Sigmoid colon (tissue), 4 donors: ENCODE results near the gene WDR87.

Experiments used
- CTCF ChIP-seq, 4 experiments: fragments of 450-650 bp in 3 of 4; fragments of 200-600 bp in 1 of 4; IDR thresholded peaks; one replicate each; pipeline ENCODE4 v1.5.1; 2016 to 2019; ENCODE audit warnings: antibody characterized with exemption in 4 of 4, mild to moderate bottlenecking in 3 of 4, moderate library complexity in 2 of 4
- EP300 ChIP-seq, 4 donors: sonication (generic); formaldehyde crosslinking; IDR thresholded peaks; one replicate each; pipeline ENCODE4 v1.6.1; 2017; ENCODE audit warnings: antibody characterized with exemption in 4 of 4
- POLR2A ChIP-seq, 2 donors: fragments of 450-650 bp; IDR thresholded peaks; one replicate each; pipeline ENCODE4 v1.6.1; 2016; ENCODE audit warnings: antibody characterized with exemption in 2 of 2, mild to moderate bottlenecking in 2 of 2, moderate library complexity in 2 of 2
- POLR2AphosphoS5 ChIP-seq, 4 donors: sonication (generic); formaldehyde crosslinking; IDR thresholded peaks; one replicate each; pipeline ENCODE4 v1.6.1; 2017; ENCODE audit warnings: antibody characterized with exemption in 4 of 4

DNA sequence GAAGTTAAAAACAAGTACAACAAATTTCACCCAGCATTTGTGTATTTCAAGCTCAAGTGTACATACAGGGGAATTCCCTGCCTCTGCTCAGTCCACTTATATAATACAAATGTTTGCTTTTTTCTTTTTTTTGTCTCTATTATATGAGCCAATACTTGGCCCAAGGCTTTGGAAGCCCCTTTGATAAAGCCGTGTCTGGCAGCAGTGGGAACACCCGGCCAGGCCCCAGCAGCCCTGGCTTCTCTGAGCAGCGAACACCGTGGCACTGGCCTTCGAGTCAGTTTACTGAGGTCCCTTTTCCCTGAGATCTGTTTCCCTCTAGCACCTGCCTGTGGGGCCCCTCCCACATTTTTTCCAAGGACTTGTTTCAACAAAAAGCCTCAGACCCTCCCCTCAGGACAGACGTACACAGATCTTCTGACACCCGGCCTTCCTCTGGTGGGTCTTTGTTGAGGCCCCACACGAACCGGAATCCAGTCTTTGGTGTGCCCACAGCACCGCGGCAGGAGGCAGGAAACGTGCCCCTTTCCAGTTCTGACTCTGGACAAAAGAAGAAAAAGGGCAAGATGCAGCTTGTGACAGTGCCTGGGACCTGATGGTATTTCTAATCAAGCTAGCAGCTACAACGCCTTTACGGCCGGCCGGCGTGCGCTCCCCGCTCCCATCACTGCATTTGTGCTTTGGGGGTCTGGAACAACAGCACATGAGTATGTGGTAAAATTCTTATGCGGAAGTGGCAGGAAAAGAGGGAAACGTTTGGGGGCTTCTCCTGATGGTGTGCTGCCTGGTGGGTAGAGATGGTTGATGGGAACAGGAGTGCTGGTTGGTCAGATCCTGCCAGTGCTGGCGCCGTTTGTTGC is 14.4 kb upstream of the WDR87 start:
- TF ChIP-seq POLR2AphosphoS5 (IDR thresholded peaks at IDR 0.05) = no peak
- TF ChIP-seq CTCF (IDR thresholded peaks at IDR 0.05) = no peak
- TF ChIP-seq EP300 (IDR thresholded peaks at IDR 0.05) = no peak
- TF ChIP-seq POLR2A (IDR thresholded peaks at IDR 0.05) = no peak
